Peyer's patch (tissue), 4 donors: ENCODE data around the gene AGAP3.

Source experiments
- CTCF ChIP-seq, 6 experiments: fragments of 450-650 bp in 4 of 6; fragments of 200-600 bp in 2 of 6; sonication (generic) in 1 of 6; IDR thresholded peaks; one replicate each; pipeline ENCODE4 v1.5.1; 2017 to 2019; ENCODE audit warnings: antibody characterized with exemption in 6 of 6, mild to moderate bottlenecking in 3 of 6, moderate library complexity in 1 of 6
- POLR2A ChIP-seq, 2 donors: fragments of 450-650 bp; IDR thresholded peaks; one replicate each; pipeline ENCODE4 v1.5.1; 2017; ENCODE audit warnings: antibody characterized with exemption in 2 of 2, mild to moderate bottlenecking in 2 of 2, moderate library complexity in 2 of 2

- peak in 1 of 6 experiments; percentile 12 for TF ChIP-seq CTCF (IDR thresholded peaks at IDR 0.05)
- TF ChIP-seq POLR2A (IDR thresholded peaks at IDR 0.05) = no peak
Measured at GRCh38 chr7:151080067-151080521, 6.2 kb upstream of the AGAP3 start.
